ENCODE measurements around the gene COL5A3. TPM values are rescaled to one million over a fixed set of nuclear protein-coding genes. Genes with fewer than 3 reads are reported as not detected.
"Not testable (repeated sequence)": the region's sequence is repeated elsewhere in the genome, so short reads cannot be mapped to it uniquely, and the experiment has no call there.

Gene COL5A3
- total RNA-seq, 1 experiment from 2014 or later, result 4.1 TPM

- DNase-seq (ENCODE audit: low read depth), result no peak
Measured at GRCh38 chr19:9971166-9971897, 39.0 kb downstream of the COL5A3 start.

GRCh38 chr19:9970481-9970880 lies 39.8 kb downstream of the COL5A3 start:
- DNase-seq (ENCODE audit: low read depth), result no peak

GRCh38 chr19:9969688-9969975 lies 40.7 kb downstream of the COL5A3 start:
- no peak for DNase-seq (ENCODE audit: low read depth)

- DNase-seq (ENCODE audit: low read depth), result no peak
Measured at GRCh38 chr19:9968820-9969687, 41.2 kb downstream of the COL5A3 start.

- no peak for DNase-seq (ENCODE audit: low read depth)
Measured at GRCh38 chr19:9967326-9967725, 43.0 kb downstream of the COL5A3 start.

- no peak for DNase-seq (ENCODE audit: low read depth)
Measured at GRCh38 chr19:9966448-9966847, 43.9 kb downstream of the COL5A3 start.

- DNase-seq (ENCODE audit: low read depth), result no peak
Measured at GRCh38 chr19:9966024-9966423, 44.3 kb downstream of the COL5A3 start.

- DNase-seq (ENCODE audit: low read depth), result no peak
Measured at GRCh38 chr19:9962623-9963290, 47.5 kb downstream of the COL5A3 start.

GRCh38 chr19:9961103-9961502 lies 49.2 kb downstream of the COL5A3 start:
- DNase-seq (ENCODE audit: low read depth), result no peak

GRCh38 chr19:9958379-9958821 lies 51.9 kb downstream of the COL5A3 start:
- DNase-seq (ENCODE audit: low read depth), result peak; percentile 82

- no peak for DNase-seq (ENCODE audit: low read depth)
Measured at GRCh38 chr19:9956956-9957355, 53.3 kb downstream of the COL5A3 start.

GRCh38 chr19:9953802-9954542 lies 56.3 kb downstream of the COL5A3 start:
- peak; percentile 51 for DNase-seq (ENCODE audit: low read depth)

- DNase-seq (ENCODE audit: low read depth), result no peak
Measured at GRCh38 chr19:9952276-9952675, 58.0 kb downstream of the COL5A3 start.

- no peak for DNase-seq (ENCODE audit: low read depth)
Measured at GRCh38 chr19:9947441-9947840, 62.9 kb downstream of the COL5A3 start.

- DNase-seq (ENCODE audit: low read depth), result not testable (repeated sequence)
Measured at GRCh38 chr19:9946528-9947125, 63.7 kb downstream of the COL5A3 start.

- DNase-seq (ENCODE audit: low read depth), result peak; percentile 99
Measured at GRCh38 chr19:9945319-9945966, 64.9 kb downstream of the COL5A3 start.

GRCh38 chr19:9943744-9944143 lies 66.6 kb downstream of the COL5A3 start:
- no peak for DNase-seq (ENCODE audit: low read depth)

GRCh38 chr19:9941671-9942070 lies 68.6 kb downstream of the COL5A3 start:
- DNase-seq (ENCODE audit: low read depth), result no peak

GRCh38 chr19:9941231-9941630 lies 69.1 kb downstream of the COL5A3 start:
- no peak for DNase-seq (ENCODE audit: low read depth)

GRCh38 chr19:9940778-9941177 lies 69.5 kb downstream of the COL5A3 start:
- DNase-seq (ENCODE audit: low read depth), result no peak
